A673 (cell line): Measurements from ENCODE around the gene AKAP5.

ENCODE experiments used
- CTCF ChIP-seq: fragments of 300-800, 200-600 bp; sonication (generic); conservative IDR thresholded peaks from 2 replicates; pipeline ENCODE4 v1.5.1; 2017; ENCODE audit warnings: low read depth, mild to moderate bottlenecking, antibody characterized with exemption, low read length, moderate library complexity, mixed read lengths
- EZH2 ChIP-seq: fragments of 200-600 bp; sonication (generic); IDR thresholded peaks from 2 replicates; pipeline ENCODE4 v1.6.1; 2017; ENCODE audit warnings: borderline replicate concordance, low read depth, mild to moderate bottlenecking, mixed read lengths, antibody characterized with exemption, low read length; ENCODE audit not compliant: poor library complexity, severe bottlenecking

GRCh38 chr14:64513271-64513670, 48.0 kb downstream of the AKAP5 start:
- no peak for TF ChIP-seq CTCF
- no peak for TF ChIP-seq EZH2
